ENCODE measurements around the gene KCNH5. TPM values are rescaled to one million over a fixed set of nuclear protein-coding genes. Genes with fewer than 3 reads are reported as not detected.

The KCNH5 gene
- total and polyA plus RNA-seq, 9 of the 15 experiments (the other 6 are each of a cell fraction or from before 2014, with no cell fraction given): 1.1 to 2.4 (median 1.4) TPM

- TF ChIP-seq, protein P1, sequence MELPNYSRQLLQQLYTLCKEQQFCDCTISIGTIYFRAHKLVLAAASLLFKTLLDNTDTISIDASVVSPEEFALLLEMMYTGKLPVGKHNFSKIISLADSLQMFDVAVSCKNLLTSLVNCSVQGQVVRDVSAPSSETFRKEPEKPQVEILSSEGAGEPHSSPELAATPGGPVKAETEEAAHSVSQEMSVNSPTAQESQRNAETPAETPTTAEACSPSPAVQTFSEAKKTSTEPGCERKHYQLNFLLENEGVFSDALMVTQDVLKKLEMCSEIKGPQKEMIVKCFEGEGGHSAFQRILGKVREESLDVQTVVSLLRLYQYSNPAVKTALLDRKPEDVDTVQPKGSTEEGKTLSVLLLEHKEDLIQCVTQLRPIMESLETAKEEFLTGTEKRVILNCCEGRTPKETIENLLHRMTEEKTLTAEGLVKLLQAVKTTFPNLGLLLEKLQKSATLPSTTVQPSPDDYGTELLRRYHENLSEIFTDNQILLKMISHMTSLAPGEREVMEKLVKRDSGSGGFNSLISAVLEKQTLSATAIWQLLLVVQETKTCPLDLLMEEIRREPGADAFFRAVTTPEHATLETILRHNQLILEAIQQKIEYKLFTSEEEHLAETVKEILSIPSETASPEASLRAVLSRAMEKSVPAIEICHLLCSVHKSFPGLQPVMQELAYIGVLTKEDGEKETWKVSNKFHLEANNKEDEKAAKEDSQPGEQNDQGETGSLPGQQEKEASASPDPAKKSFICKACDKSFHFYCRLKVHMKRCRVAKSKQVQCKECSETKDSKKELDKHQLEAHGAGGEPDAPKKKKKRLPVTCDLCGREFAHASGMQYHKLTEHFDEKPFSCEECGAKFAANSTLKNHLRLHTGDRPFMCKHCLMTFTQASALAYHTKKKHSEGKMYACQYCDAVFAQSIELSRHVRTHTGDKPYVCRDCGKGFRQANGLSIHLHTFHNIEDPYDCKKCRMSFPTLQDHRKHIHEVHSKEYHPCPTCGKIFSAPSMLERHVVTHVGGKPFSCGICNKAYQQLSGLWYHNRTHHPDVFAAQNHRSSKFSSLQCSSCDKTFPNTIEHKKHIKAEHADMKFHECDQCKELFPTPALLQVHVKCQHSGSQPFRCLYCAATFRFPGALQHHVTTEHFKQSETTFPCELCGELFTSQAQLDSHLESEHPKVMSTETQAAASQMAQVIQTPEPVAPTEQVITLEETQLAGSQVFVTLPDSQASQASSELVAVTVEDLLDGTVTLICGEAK (IDR thresholded peaks at IDR 0.05): no peak
- TF ChIP-seq, protein P1 (CRISPR knock-in tag; IDR thresholded peaks at IDR 0.05): no peak
- TF ChIP-seq MAFK (IDR thresholded peaks at IDR 0.05; ENCODE audit: low read length): no peak
- no peak for TF ChIP-seq NFIX (CRISPR knock-in tag; IDR thresholded peaks at IDR 0.05; ENCODE audit: low read depth)
Measured at GRCh38 chr14:62654641-62655040, 390.6 kb downstream of the KCNH5 start (continued).

Other genes with a start within 250 kb of the KCNH5 start
- not detected in 2 replicates for gene RHOJ, start 159.0 kb upstream of the KCNH5 start, total RNA-seq (2014; rRNA removed)
- not detected in 2 replicates for gene RHOJ, start 159.0 kb upstream of the KCNH5 start, total RNA-seq (2014; rRNA removed; fragmentation: Illumina TruSeq; extraction: Trizol)
- gene RHOJ, start 159.0 kb upstream of the KCNH5 start, total RNA-seq (2015; rRNA removed; fragmentation: Illumina TruSeq; extraction: Trizol): not detected in 2 replicates
- not detected in 2 replicates for gene RHOJ, start 159.0 kb upstream of the KCNH5 start, total RNA-seq (2021)
- not detected in 2 replicates for gene RHOJ, start 159.0 kb upstream of the KCNH5 start, polyA plus RNA-seq (2011; rRNA removed)
- not detected in 2 replicates for gene RHOJ, start 159.0 kb upstream of the KCNH5 start, polyA plus RNA-seq (2014; fragmentation: Illumina TruSeq; extraction: Trizol)
- gene RHOJ, start 159.0 kb upstream of the KCNH5 start, polyA plus RNA-seq (2014; fragmentation: Nextera tagmentation; extraction: Ambion mirVana): not detected
- gene RHOJ, start 159.0 kb upstream of the KCNH5 start, polyA plus RNA-seq (2014; rRNA removed): not detected in 2 replicates